K562 (cell line): ENCODE measurements around the gene CRYZL1. TPM values are rescaled to one million over a fixed set of nuclear protein-coding genes. Genes with fewer than 3 reads are reported as not detected.

ENCODE experiments used
- ARID1B ChIP-seq: fragments of 450-650 bp; IDR thresholded peaks from 2 replicates; pipeline ENCODE4 v1.6.1; 2016; ENCODE audit warnings: antibody characterized with exemption, mild to moderate bottlenecking, inconsistent platforms
- GABPA ChIP-seq: fragments of 200-800 bp; sonication (Bioruptor generic); conservative IDR thresholded peaks from 2 replicates; pipeline ENCODE4 v1.6.1; 2016; ENCODE audit warnings: low read depth, missing genetic modification characterization, missing compliant biosample characterization
- GABPB2 ChIP-seq: fragments of 250-450 bp; sonication (Bioruptor Pico); conservative IDR thresholded peaks from 2 replicates; pipeline ENCODE4 v1.5.1; 2021; ENCODE audit warnings: mild to moderate bottlenecking
- GTF2B ChIP-seq: IDR thresholded peaks from 2 replicates; pipeline ENCODE4 v1.6.1; 2011; ENCODE audit not compliant: insufficient read length; ENCODE audit errors: extremely low read depth
- HDAC8 ChIP-seq: fragments of 450-650 bp; IDR thresholded peaks from 2 replicates; pipeline ENCODE4 v1.6.1; 2016; ENCODE audit warnings: mild to moderate bottlenecking, missing genetic modification characterization, moderate library complexity, missing compliant biosample characterization
- HMBOX1 ChIP-seq: sonication (generic); IDR thresholded peaks from 2 replicates; pipeline ENCODE4 v1.6.1; 2016
- HNRNPK ChIP-seq: fragments of 200-400 bp; formaldehyde crosslinking; IDR thresholded peaks from one replicate; pipeline ENCODE4 v1.6.1; 2018; ENCODE audit warnings: mild to moderate bottlenecking, low read depth, low read length; ENCODE audit not compliant: poor library complexity, severe bottlenecking
- JUND ChIP-seq, 2 experiments: IDR thresholded peaks; 2 replicates in 1 of 2; 3 replicates in 1 of 2; pipeline ENCODE4 v1.6.1; 2011; ENCODE audit warnings: borderline replicate concordance in 2 of 2, low read depth in 2 of 2, low read length in 2 of 2, improper control_type of control experiment in 1 of 2, missing biosample characterization in 1 of 2, missing genetic modification characterization in 1 of 2, missing genetic modification reagents in 1 of 2
- LEF1 ChIP-seq: fragments of 450-650 bp; IDR thresholded peaks from 2 replicates; pipeline ENCODE4 v1.6.1; 2016; ENCODE audit warnings: mild to moderate bottlenecking
- MXD1 ChIP-seq: fragments of 250-450 bp; sonication (Bioruptor Pico); IDR thresholded peaks from 2 replicates; pipeline ENCODE4 v1.8.0; 2021; ENCODE audit warnings: borderline replicate concordance, mild to moderate bottlenecking, moderate library complexity; ENCODE audit not compliant: poor library complexity, severe bottlenecking
- PHB2 ChIP-seq: fragments of 450-650 bp; IDR thresholded peaks from 2 replicates; pipeline ENCODE4 v1.6.1; 2017; ENCODE audit warnings: low read depth
- RBM39 ChIP-seq: fragments of 200-400 bp; formaldehyde crosslinking; optimal IDR thresholded peaks from 2 replicates; pipeline ENCODE3; 2018; ENCODE audit warnings: low read depth, low read length
- SIN3A ChIP-seq, 2 experiments: fragments of 150-350 bp in 1 of 2; IDR thresholded peaks; 2 replicates each; pipeline ENCODE4 v1.6.1; 2011 to 2016; ENCODE audit warnings: borderline replicate concordance in 2 of 2, low read depth in 2 of 2, low read length in 2 of 2, mild to moderate bottlenecking in 2 of 2, moderate library complexity in 2 of 2; ENCODE audit not compliant: control insufficient read depth in 1 of 2
- SPI1 ChIP-seq: IDR thresholded peaks from 2 replicates; pipeline ENCODE4 v1.6.1; 2011; ENCODE audit warnings: low read depth, low read length, control low read depth, borderline replicate concordance
- TCF15 ChIP-seq: fragments of 250-450 bp; sonication (Bioruptor Pico); IDR thresholded peaks from 2 replicates; pipeline ENCODE4 v1.8.0; 2022; ENCODE audit warnings: moderate library complexity, mild to moderate bottlenecking, inconsistent platforms
- TFAM ChIP-seq: fragments of 250-450 bp; sonication (Bioruptor Pico); conservative IDR thresholded peaks from 2 replicates; pipeline ENCODE4 v1.5.0; 2021; ENCODE audit warnings: mild to moderate bottlenecking, moderate library complexity
- TOE1 ChIP-seq, 2 experiments: fragments of 450-650 bp in 1 of 2; sonication (generic) in 1 of 2; formaldehyde crosslinking in 1 of 2; IDR thresholded peaks; 2 replicates each; pipeline versions ENCODE4 v1.7.1 to v1.8.0; 2016 to 2022; ENCODE audit warnings: borderline replicate concordance in 2 of 2, mild to moderate bottlenecking in 2 of 2, antibody characterized with exemption in 1 of 2, inconsistent platforms in 1 of 2, low read depth in 1 of 2, missing genetic modification reagents in 1 of 2, moderate library complexity in 1 of 2
- TRIM24 ChIP-seq, 2 experiments: fragments of 450-650 bp; IDR thresholded peaks; 2 replicates each; pipeline ENCODE4 v1.6.1; 2016
- ZKSCAN8 ChIP-seq: fragments of 200-800 bp; sonication (Bioruptor generic); IDR thresholded peaks from 2 replicates; pipeline ENCODE4 v1.6.1; 2016; ENCODE audit warnings: missing genetic modification characterization, missing compliant biosample characterization
- ZNF639 ChIP-seq, 2 experiments: fragments of 200-800 bp in 1 of 2; sonication (Bioruptor generic) in 1 of 2; sonication (generic) in 1 of 2; formaldehyde crosslinking in 1 of 2; IDR thresholded peaks in 1 of 2; conservative IDR thresholded peaks in 1 of 2; 2 replicates each; pipeline versions ENCODE4 v1.5.0 to v1.6.1; 2016 to 2020; ENCODE audit warnings: missing compliant biosample characterization in 1 of 2, missing genetic modification characterization in 1 of 2, missing genetic modification reagents in 1 of 2
- ZNF644 ChIP-seq: fragments of 200-800 bp; sonication (Bioruptor generic); IDR thresholded peaks from 2 replicates; pipeline ENCODE4 v1.6.1; 2016; ENCODE audit warnings: low read depth, missing genetic modification characterization, missing compliant biosample characterization
- ZNF695 ChIP-seq: fragments of 450-650 bp; formaldehyde crosslinking; IDR thresholded peaks from 2 replicates; pipeline ENCODE4 v1.4.0; 2020; ENCODE audit warnings: mild to moderate bottlenecking, moderate library complexity
- ZNF77 ChIP-seq: fragments of 250-450 bp; sonication (Bioruptor Pico); IDR thresholded peaks from 2 replicates; pipeline ENCODE4 v1.5.0; 2020
- polyA plus RNA-seq, 8 experiments: library from polyadenylated mRNA; depleted of rRNA in 4 of 8; stranded (reverse) in 5 of 8; unstranded in 3 of 8; fragments of >200 nt; fragmentation: Nextera tagmentation in 2 of 8; fragmentation: Illumina TruSeq in 1 of 8; extraction: Ambion mirVana in 2 of 8; extraction: Trizol in 1 of 8; gene quantifications; 2 replicates each; pipeline versions ENCODE4 v1.2.1 to v1.2.3, GENCODE V29; 2011 to 2014; ENCODE audit warnings: inconsistent platforms in 1 of 8, missing spikeins in 1 of 8
- total RNA-seq, 7 experiments: library from RNA; depleted of rRNA in 6 of 7; stranded (reverse); fragments of >200 nt in 6 of 7; fragmentation: Illumina TruSeq in 2 of 7; extraction: Trizol in 2 of 7; gene quantifications; 2 replicates each; pipeline versions ENCODE4 v1.2.1 to v1.2.3, GENCODE V29; 2011 to 2021; ENCODE audit warnings: low replicate concordance in 1 of 7

CRYZL1 gene
- total and polyA plus RNA-seq, 9 of the 15 experiments (the other 6 are each of a cell fraction or from before 2014, with no cell fraction given) = 19.9 to 98.2 (median 39.2) TPM

- TF ChIP-seq TOE1 (IDR thresholded peaks at IDR 0.05; ENCODE audit: borderline replicate concordance) (no peak), TOE1 (CRISPR knock-in tag; IDR thresholded peaks at IDR 0.05; ENCODE audit: borderline replicate concordance, low read depth) (no peak), LEF1 (peak; percentile 18; the same call in 1 of the 2 replicates), MXD1 (no peak), HDAC8 (tag) (no peak), GABPB2 (CRISPR knock-in tag) (no peak), TCF15 (CRISPR knock-in tag) (no peak), TFAM (CRISPR knock-in tag) (no peak), ZNF639 (CRISPR knock-in tag; conservative IDR thresholded peaks at IDR 0.05 in 1 of 2, IDR thresholded peaks at IDR 0.05 in 1 of 2) (no peak), GABPA (tag) (no peak), HNRNPK (no peak), ZNF695 (CRISPR knock-in tag) (no peak), RBM39 (no peak), SPI1 (no peak), HMBOX1 (no peak), PHB2 (no peak), SIN3A (IDR thresholded peaks at IDR 0.05; ENCODE audit: borderline replicate concordance in 2 of 2, control insufficient read depth in 1 of 2, low read depth in 2 of 2, low read length in 2 of 2) (no peak), JUND (IDR thresholded peaks at IDR 0.05; ENCODE audit: borderline replicate concordance, low read depth, low read length) (no peak), JUND (tag; IDR thresholded peaks at IDR 0.05; ENCODE audit: borderline replicate concordance, low read depth, low read length) (peak; percentile 49; the same call in 1 of the 3 replicates), GTF2B (no peak), ARID1B (peak; percentile 56), ZKSCAN8 (CRISPR knock-in tag) (no peak), ZNF644 (no peak), TRIM24 (IDR thresholded peaks at IDR 0.05) (no peak), ZNF77 (CRISPR knock-in tag) (no peak)
These were observed 15.7 kb upstream of the CRYZL1 start (continued) for GRCh38 chr21:33657124-33657820.
